ENCODE data around the gene BPI.
"Not testable (repeated sequence)": the region's sequence is repeated elsewhere in the genome, so short reads cannot be mapped to it uniquely, and the experiment has no call there.

BPI gene

DNA sequence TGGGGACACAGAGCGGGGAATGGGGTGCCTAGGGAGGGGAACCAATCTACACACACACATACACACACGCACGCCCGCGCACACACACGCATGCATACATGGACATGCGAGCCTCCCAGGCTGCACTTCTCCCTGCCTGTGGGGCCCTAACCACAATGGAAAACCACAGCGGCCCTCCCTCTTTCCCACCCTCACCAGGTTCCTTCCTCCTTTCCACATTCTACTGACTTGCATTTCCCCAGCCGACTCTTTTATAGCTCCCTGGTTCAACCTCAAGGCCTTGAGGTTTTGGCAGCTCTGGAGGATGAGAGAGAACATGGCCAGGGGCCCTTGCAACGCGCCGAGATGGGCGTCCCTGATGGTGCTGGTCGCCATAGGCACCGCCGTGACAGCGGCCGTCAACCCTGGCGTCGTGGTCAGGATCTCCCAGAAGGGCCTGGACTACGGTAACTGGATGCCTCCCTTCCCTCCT lies at the start of gene BPI:
Gene BPI, plus strand, starts transcription at position 249 of the 472 bp plus-strand sequence. Its CDS starts 68 bp downstream, at position 317.
- DNase-seq (ENCODE audit: low spot score), result no peak

DNA sequence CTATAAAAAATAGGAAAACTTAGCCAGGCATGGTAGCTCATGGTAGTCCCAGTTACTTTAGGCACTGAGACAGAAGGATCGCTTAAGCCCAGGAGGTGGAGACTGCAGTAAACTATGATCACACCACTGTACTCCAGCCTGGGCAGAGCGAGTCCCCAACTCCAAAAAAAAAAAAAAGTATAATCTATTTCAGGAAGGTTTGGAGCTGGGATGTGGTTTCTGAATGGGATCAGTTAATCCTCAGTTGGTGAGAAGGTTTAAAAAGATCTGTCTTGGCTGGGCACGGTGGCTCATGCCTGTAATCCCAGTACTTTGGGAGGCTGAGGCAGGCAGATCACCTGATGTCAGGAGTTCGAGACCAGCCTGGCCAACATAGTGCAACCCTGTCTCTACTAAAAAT lies 49.3 kb upstream of the BPI start:
- DNase-seq (ENCODE audit: low spot score), result not testable (repeated sequence)

DNA sequence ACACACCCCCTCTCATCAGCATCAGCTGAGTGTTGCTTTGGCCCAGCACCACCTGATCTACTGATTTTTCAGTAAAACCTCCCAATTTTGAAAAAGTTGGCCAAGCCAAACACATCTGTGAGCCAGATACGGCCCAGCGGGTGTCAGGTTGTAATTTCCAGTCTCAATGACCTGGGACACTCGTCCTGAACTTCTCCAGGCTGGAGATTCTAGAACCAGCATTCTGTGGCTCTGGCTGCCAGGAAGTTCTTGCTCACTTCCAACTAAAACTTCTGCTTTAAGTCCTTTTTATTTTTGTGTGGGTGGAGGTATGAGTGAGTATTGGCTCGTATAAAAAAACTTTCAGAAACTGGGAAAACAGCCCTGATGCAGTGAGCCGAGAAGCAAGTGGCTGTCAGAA lies 48.6 kb upstream of the BPI start:
- no peak for DNase-seq (ENCODE audit: low spot score)

DNA sequence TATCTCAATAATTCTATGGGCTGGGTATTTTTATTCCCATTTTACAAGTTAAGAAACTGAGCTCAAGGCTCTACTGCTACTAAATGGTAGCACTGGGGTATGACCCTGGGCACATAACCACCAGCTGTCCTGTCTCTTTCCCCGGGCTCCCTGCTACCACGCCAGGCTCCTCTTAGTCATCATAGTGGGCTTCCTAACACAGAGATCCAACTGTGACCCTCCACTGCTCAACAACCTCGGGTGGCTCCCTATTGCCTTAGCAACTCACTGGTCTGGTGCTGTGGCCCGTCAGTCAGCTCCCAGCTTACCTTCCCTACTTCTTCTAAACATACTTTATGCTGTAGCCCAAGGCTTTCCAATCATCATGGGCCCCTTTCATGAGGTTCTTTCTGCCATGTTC lies 47.9 kb upstream of the BPI start:
- DNase-seq (ENCODE audit: low spot score), result no peak

DNA sequence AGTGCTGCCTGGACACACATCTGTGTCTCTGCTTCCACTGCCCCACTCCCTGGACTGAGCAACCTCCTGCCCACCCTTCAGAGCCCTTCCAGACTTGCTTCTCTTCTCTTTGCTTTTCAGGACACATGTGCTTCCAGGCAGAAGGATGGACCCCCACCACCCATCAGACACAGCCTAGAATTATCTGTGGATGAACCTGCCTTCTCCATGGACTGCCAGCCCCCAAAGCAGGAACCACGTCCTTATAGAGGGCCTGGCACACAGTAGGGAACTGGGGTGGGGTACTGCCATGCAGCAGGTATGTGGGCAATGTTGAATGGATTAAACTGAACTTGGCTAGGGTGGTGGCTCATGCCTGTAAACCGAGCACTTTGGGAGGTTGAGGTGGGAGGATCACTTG lies 47.0 kb upstream of the BPI start:
- no peak for DNase-seq (ENCODE audit: low spot score)

DNA sequence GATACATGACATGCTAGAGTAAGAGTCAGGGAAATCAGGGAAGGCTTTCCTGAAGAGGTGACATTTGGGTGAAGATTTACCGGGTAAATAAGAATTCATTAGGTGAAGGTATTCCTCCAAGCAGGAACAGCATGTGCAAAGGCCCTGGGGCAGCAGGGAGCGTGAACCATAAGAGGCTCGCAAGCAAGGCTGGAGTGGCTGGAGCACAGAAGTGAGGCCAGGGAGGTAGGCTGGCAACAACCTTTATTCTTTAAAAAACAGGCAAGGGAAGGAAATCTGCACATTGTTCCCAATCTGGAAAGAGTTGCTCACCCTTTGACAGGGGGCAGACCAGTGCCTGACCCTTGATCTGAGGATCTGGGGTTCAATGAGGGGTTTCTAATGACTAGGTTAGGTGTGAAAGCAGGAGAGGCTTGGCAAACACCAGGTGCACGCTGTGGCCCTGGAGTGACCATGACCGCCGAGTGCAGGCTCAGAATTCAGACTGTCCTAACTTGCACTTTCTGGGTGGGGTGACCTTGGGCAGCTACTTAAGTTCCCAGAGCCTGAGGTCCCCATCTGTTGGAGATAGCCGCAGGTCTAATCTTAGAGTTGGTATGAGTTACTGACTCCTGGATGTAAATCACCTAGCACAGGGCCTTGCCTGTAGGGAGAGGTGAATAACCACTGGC lies 45.3 kb upstream of the BPI start:
- DNase-seq (ENCODE audit: low spot score), result no peak

DNA sequence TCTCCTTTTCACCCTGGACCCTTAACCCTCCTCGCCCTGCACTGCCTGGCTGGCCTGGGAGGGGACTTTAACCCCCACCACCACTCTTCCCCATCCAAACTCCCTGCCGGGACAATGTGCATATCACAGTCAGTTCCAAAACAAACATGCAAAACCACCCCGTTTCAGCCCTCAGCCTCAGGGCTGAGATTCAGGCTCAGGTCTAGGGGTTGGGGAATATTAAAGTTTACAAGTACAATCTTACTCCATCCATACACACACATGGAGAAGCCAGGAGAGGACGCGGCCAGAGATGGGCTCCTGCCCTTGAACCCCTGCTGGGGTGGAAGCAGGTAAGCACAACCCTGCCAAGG lies 44.0 kb upstream of the BPI start:
- DNase-seq (ENCODE audit: low spot score), result no peak

DNA sequence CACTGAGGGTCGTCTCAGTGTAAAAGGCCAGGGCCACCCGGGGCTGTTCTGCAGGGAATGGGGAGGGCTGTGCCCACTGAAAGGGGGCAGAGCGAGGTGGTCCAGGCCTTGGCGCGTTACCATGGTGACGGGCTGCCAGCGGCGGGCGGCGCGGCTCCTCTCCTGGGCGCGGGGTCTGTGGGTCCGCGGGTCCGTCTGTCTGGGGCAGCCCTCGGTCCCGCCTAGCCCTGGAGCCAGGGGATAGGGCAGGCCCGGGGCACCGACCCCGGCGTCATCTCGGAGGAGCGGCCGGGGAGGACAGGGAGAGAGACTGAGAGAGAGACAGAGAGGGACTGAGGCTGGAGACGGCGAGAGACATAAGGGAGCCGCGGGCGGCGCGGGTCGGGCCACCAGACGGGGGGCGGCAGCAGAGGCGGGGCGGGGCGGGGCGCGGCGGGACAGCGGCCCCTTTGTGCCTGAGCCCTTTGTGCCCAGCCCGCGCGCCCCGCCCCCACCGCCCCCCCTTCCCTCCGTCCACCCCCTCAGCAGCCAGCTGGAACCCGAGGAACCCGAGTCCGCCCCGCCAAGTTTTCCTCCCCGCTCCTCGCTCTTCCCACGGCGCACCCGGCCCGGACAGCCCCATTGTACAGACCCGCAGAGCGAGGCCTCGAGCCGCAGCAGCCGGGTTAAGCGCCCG lies 43.4 kb upstream of the BPI start, which contains the start of gene KIAA1755:
Gene KIAA1755, minus strand, starts transcription at position 358 of the 676 bp plus-strand sequence. Its CDS starts 235 bp downstream, at position 123.
- DNase-seq (ENCODE audit: low spot score), result no peak

DNA sequence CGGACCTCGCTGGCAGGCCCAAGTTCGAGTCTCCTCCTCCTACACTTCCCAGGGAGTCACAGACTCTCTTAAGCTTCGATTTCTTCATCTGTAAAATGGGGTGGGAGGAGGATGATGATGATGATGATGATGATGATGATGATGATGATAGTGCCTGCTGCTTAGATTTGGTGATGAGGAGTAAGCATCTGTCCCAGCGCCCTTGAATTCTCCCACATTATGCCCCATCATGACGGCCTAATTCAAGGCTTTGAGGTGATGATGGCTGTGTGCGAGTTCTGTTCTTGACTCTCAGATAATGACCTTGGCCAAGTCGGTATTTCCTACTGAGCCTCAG lies 42.9 kb upstream of the BPI start:
- no peak for DNase-seq (ENCODE audit: low spot score)

DNA sequence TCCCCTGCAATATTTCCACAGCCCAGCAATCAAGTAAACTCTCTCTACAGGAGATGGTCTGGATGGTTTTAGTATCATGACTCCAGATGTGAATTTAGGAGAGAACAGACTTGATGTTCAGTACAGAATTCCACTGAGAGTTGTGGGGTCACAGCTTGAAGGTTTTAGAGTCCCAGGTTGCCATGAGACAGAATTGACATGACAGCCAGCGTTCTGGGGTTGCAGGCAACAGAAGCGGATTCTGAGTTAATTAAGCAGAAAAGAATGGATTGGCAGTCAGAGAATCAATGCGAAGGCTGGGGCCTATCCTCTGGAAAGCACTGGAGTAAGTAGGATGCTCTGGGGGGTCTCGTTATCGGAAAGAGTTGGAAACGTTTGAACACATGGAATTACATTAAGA lies 41.0 kb upstream of the BPI start:
- DNase-seq (ENCODE audit: low spot score), result no peak

DNA sequence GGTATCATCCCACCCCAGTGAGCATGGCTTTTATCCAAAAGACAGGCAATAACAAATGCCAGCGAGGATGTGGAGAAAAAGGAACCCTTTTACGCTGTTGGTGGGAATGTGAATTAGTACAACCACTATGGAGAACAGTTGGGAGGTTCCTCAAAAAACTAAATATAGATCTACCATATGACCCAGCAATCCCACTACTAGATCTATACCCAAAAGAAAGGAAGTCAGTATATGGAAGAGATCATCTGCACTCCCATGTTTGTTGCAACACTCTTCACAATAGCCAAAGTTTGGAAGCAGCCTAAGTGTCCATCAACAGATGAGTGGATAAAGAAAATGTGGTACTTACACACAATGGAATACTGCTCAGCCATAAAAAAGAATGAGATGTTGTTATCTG lies 37.5 kb upstream of the BPI start:
- no peak for DNase-seq (ENCODE audit: low spot score)

DNA sequence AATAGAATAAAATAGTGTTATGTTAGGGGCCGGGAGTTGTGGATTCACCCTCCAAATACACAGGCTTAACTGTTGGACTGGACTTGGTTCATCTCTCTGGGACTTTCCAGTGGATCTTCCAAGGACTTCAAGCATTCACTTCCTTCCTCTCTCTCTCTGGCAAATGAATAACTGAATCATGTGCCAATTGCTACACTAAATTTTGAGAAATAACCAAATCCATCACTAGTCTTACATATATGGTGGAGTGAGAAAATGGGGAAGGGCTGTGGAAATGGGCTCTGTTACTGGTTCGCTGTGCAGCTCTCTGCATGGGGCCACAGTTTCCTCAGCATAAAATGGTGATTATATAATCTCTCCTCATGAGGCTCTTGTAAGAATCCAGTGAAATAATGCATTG lies 36.7 kb upstream of the BPI start:
- no peak for DNase-seq (ENCODE audit: low spot score)

DNA sequence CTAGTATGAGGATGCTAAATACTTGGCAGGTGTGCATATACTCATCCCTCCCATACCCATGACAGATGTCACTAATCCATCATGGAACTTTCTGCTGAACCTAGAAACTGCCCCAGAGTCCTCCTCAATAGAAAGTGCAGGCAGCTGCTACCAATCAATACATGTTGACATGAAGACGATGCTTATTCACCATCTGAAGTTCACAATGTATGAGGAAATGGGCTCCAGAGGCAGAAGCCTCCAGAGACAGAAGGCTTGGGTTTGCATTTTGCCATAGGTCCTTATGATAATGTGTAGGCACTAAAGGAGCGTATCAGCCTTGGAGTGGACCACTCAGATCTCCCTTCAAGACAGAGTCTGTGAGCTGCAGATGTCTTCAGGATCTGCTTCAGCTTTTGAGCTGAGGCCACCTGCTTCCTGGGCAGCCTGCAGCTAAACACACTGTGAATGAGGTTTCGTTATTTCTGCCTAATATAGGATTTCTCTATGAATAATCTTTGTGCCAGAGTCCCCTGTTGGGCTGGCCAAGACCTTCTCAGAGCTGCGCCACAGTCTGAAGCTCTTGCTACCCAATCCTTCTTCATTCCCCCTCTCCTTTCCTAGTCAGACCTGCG lies 35.9 kb upstream of the BPI start:
- no peak for DNase-seq (ENCODE audit: low spot score)

DNA sequence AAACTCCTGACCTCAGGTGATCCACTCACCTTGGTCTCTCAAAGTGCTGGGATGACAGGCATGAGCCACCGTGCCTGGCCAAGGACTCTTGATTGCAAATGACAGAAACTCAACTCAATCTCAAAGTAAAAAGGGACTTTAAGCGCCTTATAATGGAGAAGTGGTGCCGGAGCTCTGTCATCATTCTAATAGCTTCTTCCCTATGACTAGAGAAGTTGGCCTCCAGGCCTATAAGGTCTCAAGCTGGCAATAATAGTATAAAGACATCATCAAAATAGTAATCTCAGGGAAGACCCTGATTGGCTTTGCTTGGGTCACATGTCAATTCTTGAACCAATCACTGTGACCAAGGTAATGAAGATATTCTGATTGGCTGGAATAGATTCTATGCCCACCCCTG lies 34.9 kb upstream of the BPI start:
- no peak for DNase-seq (ENCODE audit: low spot score)

DNA sequence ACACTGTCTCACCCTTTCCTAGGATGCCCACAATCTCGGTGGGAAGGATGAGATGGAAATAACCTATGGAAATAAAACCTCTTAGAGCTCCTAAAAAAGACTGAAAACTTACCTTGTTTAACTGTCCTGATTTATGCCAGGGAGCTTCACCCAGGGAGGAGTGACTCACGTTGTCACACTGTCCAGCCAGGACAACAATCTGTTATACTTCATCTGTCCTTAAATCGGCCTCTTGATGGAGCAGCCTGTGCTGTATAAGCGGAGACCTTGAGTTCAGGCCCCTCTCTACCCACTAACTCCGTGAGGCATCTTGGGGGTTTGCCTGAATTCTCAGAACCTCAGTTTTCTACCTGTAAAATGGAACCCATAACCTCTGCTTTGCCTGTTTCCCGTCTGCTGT lies 34.2 kb upstream of the BPI start:
- DNase-seq (ENCODE audit: low spot score), result no peak

DNA sequence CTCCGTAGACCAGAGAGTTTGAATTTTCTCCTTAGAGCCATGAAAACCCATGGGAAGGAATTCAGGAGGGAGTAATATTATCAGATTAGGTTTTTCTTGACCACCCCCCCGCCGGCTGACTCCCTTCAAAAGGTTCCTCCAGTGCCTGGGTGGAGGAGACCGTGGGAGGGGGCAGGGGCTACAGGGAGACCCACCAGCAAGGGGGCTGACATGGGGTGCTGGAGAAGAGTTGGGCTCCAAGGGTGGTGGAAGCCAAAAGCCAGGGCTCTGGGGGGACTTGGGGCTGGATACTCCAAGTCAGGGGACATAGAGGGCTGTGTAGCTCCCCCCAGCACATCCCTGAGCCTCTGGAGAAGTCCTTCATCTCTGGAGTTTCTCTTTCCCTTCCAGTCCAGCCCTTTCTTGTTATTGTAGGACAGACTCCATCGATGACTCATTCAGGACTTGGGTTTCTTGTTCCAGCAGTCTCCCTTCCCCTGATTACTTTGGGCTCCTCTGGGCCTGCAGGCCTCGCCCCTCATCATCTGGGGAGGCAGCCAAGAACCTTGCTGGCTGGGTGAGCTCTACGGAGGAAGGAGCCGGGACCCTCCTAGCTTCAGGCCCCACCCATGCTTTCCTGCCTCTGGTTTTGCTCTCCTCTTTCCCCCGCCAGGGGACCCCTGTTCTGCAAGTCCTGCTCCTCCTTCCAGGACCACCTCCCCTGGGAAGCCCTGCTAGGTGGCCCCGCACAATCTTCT lies 32.9 kb upstream of the BPI start:
- no peak for DNase-seq (ENCODE audit: low spot score)

DNA sequence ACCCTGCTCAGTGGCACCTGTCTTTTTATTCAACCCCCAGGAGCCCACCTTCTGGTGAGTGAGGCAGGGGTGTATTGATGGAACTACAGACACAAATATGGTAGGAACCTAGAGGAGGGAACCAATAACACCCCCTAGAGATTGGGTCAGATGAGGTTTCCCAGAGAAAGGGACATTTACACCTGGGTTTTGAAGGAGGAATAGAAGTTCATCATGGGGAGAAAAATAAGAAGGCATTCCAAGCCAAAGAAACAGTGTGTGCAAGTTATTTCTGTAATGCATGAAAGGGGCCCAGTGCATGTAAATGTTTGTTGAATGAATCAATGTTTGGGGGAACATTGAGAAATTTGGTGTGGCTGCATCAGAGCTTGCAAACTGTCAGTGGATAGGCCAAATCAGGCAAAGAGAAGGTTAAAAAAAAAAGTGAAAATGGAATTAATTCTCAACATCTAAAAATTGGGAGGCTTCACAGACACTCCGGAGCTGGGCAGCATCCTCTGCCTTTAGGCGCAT lies 32.3 kb upstream of the BPI start:
- no peak for DNase-seq (ENCODE audit: low spot score)

DNA sequence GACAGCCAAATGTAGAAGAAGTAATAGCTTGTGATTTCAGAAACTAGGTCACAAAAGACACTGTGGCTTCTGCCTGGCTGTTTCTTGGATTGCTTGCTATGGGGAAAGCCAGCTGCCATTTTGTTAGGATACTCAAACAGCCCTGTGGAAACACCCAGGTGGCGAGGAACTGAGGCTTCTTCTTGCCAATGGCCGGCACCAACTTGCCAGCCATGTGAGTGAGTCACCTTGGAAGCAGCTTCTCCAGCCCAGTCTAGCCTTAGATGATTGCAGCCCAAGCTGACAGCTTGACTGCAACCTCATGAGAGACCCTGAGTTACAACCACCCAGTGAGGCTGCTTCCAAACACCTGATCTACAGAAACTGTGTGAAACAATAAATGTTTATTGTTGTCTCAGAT lies 31.6 kb upstream of the BPI start:
- no peak for DNase-seq (ENCODE audit: low spot score)

DNA sequence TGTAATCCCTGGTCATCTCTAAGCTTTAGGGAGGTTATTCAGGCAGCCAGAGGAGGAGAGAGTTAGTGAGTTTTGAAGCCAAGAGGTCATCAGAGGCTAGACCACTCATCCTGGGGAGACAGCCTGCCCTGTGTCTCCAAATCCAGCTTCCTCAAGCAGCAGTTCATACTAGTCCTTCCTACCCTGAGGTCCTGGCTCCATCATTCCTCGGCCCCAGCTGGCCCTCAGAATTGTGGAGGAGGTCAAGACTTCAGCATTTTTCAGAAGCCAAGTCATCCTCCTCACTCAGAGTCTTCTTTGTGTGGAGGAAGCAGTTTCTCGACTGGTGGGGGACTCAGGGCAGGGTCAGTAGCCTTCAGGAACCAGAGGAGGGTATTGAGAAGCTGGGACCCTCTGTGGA lies 31.0 kb upstream of the BPI start:
- DNase-seq (ENCODE audit: low spot score), result no peak

DNA sequence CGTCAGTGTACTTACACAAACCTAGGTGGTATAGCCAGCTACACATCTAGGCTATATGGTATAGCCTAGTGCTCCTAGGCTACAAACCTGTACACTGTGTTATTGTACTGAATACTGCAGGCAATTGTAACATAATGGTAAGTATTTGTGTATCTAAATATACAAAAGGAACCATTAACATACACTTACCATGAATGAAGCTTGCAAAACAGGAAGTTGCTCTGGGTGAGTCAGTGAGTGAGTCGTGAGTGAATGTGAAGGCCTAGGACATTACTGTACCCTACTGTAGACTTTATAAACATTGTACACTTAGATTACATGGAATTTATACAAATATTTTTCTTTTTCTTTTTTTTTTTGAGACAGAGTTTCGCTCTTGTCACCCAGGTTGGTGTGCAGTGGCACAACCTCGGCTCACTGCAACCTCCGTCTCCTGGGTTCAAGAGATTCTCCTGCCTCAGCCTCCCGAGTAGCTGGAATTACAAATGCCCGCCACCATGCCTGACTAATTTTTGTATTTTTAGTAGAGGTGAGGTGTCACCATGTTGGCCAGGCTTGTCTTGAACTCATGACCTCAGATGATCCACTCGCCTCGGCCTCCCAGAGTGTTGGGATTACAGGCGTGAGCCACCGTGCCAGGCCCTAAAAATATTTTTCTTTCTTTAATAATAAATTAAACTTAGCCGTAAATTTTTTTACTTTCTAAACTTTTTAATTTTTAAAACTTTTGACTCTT lies 28.0 kb upstream of the BPI start:
- no peak for DNase-seq (ENCODE audit: low spot score)

DNA sequence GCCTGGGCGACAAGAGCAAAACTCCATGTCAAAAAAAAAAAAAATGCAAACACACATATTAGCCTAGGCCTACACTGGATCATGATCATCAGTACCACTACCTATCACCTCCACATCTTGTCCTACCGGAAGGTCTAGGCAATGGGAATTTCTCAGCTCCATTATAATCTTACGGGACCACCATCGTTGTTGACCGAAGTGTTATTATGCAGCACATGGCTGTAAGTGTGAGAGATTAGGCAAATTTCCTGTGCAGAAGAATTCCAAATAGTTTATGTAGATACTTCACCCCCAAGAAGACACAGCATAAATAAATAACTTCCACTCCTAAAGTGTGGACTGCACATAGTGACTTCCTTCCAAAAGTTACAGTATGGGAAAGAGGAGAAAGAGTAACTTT lies 26.7 kb upstream of the BPI start:
- no peak for DNase-seq (ENCODE audit: low spot score)

DNA sequence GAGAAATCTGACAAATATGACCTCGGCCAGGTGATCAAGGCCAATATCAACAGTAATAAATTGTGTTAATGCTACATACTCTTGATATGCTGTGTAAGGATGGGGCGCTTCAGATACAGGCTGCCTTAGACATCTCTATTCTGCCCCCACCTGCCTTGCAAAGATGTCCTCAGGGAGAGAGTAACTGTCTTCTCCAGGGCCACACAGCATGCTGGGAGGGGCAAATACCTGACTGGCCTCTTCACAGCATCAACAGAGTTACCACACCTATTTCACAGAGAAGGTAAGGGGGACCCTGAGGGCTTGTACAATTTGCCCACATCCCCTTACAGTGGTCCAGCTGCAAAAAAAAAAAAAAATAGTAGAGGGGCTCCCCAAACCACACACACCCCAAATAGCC lies 26.3 kb upstream of the BPI start:
- DNase-seq (ENCODE audit: low spot score), result no peak
